C4-2B (cell line): Measurements from ENCODE around the gene ASB12.

ENCODE experiments used
- CTCF ChIP-seq: fragments of 450-650 bp; conservative IDR thresholded peaks from 2 replicates; pipeline ENCODE4 v1.5.1; 2017; ENCODE audit warnings: mild to moderate bottlenecking
- ZFX ChIP-seq: fragments of 450-650 bp; IDR thresholded peaks from 2 replicates; pipeline ENCODE4 v1.6.1; 2017

GRCh38 chrX:64195862-64196261, 34.5 kb downstream of the ASB12 start:
- TF ChIP-seq CTCF (no peak), ZFX (no peak)
